Activated T-cell treated with anti-CD3 and anti-CD28 coated beads for 24 hours (primary cell): ENCODE results near the gene ARID1A.
"Not testable (repeated sequence)": the region's sequence is repeated elsewhere in the genome, so short reads cannot be mapped to it uniquely, and the experiment has no call there.

Experiments
- DNase-seq: peaks from one replicate; pipeline ENCODE4 v3.0.0-alpha.2; 2020; ENCODE audit warnings: low read depth

ARID1A gene

DNA sequence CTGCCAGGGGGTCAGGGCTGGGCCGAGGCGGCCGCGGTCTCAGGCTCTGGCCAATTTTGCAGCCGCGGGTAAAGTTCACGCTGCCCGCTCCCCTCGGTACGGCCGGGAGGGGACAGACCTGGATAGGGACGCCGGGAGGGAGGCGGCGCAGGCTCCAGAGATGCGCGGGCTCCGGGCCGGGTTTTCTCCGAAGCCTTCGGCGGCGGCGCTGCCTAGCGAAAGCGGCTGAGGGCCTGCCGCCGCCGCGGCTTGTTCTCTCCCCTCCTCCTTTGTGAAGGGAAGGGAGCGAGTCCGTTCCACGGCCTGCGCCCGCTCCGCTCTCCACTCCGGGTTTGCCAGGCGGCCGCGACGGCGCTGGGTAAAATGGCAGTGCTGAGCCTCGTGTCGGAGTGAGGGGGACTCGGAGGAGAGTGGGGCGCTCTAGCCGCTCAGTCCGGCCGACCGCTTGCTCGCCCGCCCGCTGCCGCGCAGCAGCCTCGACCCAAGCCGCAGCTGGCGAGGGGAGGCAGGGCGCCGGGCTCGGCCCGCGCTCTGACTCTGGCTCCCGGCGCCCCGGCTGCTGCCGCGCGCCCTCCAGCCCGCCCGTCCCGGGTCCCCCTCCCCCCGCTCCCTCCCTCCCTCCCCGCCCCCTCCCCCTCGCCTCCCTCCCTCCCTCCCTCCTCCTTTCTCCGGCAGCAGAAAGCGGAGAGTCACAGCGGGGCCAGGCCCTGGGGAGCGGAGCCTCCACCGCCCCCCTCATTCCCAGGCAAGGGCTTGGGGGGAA lies at the start of gene ARID1A:
Gene ARID1A, plus strand, starts transcription at position 660 of the 763 bp plus-strand sequence. CDS start 389 bp downstream, outside the sequence.
- peak; percentile 89 for DNase-seq

DNA sequence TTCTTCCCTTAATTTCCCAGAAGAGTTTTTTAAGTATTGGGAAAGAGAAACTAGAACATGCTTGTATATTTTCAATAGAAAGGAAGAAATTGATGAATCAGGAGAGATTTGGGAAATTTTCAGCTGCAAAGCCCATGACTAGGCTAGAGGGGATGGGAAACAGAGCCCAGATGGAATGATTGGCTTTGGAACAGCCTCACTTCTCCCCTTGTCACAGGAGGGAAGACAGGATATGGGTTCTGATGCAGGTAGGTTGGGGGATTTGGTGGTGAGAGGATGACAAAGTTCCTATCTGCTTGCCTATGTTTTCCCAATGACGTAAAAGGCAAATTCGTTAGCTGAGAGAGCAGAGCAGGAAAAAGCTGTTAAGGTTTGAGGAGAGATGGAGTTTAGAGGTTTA lies 31.0 kb upstream of the ARID1A start:
- DNase-seq, result no peak

DNA sequence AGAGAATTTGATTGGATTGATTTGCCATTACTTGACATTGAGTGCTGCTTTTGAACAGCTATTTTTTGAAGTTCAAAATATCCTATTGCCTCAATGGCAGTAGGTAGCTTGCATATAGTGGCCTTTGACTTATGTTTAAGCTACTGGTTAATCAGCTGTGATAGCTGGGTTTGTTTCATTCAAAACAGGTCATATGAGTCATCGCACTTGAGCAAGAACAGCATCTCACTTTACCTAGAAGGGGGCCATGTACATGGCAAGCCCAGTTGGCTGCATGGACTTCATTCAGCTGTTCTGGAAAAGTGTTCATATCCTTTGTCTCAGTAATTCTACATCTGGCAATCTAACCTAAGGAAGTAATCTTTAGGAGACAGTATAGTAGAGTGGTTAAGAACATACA lies 29.0 kb upstream of the ARID1A start:
- DNase-seq, result no peak

DNA sequence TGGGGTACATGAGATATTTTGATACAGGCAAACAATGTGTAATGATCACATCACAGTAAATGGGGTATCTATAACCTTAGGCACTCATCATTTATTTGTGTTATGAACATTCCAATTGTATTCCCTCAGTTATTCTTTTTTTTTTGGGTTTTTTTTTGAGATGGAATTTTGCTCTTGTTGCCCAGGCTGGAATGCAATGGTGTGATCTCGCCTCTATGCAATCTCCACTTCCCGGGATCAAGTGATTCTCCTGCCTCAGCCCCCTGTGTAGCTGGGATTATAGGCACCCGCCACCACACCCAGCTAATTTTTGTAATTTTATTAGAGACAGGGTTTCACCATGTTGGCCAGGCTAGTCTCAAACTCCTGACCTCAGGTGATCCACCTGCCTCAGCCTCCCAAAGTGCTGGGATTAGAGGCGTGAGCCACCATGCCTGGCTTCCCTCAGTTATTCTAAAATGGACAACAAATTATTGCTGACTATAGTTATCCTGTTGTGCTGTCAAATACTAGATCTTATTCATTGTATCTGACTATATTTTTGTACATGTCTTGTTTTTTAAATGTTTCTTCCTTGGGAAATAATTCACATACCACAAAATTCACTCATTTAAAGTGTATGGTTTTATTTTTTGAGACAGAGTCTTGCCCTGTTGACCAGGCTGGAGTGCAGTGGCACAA lies 27.6 kb upstream of the ARID1A start:
- DNase-seq, result not testable (repeated sequence)

DNA sequence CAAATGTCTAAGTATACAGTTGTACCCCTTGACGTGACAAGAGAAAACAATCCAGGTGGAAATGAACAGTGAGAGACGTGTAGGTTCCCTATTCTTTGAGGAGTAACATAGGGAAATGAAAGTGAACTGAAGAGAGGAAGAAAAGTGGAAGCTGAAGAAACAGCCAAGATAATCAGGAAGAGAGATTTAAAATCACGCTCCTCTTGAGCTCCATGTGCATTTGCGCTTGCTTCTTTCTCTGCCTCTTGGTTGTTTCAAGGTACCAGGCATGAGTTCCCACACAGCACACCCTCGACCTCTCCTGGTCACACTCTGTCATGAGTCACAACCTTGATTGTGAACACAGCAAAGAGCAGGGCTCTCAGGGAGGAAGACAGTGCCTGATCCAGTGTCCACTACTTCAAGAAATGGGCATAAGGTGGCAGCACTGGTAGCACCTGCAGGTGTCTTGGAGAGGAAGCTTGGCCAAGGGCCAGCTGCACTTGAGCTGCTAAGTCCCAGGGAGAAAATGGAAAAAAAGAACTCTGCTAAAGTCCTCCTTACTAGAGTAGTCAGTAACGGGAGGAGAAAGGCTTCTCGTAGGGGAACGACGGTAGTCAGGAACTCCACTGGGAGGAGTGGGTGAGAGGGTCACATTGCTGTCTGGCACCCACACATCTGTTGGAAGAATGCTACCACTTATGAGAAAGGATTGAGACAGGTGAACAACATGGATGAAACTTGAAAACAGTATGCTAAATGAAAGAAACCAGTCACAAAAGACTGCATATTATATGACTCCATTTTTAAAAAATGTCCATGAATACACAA lies 18.3 kb upstream of the ARID1A start:
- DNase-seq, result peak; percentile 21

DNA sequence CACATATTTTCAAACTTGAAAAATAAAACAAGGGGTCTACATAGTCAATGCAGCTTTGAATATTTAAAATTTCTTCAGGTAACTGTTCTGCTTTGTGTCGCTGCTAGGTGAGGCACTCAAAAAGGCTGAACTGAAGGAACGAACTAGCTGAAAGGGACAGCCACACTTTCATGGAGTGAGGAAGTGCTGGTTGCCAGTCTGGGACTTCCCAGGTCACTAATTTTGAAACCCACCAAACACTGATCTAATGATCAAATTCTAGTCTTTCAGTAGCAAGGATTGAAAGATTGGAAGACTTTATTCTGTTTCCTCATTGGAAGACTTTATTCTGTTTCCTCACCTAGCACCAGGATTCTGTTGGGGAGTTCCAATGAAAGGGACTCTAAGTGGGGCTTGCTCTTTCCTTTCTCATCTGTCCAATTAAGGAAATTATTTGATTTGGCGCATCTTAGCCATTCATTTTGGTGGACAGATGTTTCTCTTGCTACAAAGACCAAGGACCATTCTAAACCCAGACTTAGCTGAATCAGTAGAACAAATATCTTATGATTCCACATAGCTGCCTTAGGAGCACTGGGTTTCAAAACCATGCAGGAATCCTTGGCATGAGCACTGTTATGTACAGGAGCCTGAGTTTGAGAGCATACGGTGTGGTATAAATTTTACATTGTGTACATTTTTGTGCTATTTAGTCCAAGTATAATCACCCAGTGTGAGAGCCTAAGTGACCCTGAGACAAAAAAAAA lies 10.9 kb upstream of the ARID1A start:
- DNase-seq, result no peak

DNA sequence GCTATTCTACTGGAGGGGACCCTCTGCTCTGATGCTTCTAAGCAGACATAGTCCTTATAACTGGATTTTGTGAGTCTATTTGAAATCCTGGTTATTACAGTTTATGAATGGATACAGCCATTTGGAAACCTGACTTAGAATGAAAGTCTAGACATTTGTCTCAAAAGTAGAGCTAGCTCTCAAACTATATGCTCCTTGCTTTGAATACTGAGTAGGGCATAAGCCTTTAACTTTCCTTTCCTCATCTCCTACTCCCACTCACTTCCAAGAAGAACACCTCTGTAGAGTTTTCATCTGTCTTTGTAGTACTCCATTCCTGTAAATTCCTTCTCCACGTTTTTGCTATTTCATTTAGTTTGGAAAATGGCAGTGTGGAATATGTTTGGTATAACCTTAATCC lies 9.0 kb upstream of the ARID1A start:
- DNase-seq, result no peak

DNA sequence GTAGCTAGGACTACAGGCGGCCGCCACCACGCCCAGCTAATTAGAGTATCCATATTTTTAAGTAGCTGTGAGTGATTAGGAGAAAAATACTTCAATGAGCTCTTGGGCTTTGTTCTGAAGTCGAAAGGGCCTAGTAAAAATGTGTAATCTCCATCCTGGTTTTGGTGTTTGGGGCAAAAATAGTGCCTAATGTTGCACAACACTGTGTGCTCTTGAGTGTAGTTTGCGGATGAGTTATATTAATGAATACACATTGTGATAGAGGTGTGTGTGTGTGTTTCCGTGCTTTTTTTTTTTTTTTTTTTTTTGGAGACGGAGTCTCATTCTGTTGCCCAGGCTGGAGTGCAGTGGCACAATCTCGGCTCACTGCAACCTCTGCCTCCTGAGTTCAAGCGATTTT lies 6.3 kb upstream of the ARID1A start:
- DNase-seq, result no peak

DNA sequence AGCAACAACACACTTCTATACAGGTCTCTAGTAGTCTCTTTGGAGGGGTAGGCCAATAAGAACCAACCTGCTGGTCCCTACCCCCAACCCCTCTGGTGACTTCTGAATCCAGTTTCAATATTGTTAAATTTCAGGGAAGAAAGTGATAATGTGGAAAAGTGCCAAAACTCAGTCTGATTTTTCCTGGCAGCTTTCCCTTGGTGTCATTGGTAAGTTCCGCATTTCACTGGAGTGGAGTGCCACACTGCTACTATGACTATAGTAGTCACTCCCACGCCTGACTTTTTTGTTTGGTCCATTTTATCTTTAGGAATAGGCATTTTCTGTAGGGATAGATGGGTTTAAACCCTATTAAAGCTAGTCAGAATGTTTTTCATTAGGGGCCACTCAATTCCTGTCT lies 5.7 kb upstream of the ARID1A start:
- DNase-seq, result no peak

DNA sequence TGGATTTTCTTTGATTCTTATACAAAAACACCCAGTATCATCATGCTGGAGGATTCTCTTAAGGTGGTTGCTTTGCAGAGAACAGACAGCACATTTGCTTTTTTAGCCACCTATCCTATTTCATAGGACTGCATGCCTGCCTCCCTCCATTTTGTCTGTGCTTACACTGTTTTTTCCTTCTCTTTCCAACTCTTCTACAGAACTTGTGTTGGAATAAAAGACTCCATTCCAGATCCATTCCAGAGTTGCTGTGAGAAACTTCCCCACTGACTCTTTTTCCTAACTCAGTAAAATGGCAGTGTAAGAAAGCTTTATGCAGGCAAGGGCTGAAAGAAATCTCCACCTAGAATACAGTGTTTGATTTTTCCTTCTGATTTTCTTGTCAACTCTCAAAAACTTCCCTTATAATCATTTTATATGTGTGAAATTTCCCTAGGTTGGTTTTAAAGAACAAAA lies 5.2 kb upstream of the ARID1A start:
- DNase-seq, result no peak

DNA sequence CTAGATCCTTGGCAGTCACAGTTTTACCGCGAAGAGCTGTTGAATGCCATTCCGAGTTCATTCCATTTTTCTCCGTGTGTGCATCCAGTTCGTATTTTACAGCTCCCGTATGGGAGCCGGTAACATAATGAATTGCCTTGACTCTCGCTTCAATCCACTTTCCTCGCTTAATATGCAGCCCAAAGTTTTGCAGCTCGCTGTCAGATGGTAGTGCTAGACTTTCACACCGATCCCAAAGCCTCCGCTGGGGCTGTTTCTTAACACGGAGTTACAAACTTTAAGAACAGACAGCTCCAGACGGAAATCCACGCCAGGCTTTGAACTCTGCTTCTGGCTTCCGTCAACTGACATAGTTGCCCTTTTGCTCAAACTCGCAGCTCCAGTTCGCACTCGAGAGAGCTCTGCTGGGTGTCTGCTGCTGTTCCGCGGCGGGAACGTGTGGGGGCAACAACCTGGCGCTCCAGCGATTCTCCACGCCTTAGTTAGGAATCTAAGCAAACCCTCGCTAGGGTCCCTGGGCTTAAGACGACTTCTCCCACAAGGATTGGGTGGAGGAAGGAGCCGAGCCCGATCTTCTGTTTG lies 3.5 kb upstream of the ARID1A start:
- peak; percentile 69 for DNase-seq

DNA sequence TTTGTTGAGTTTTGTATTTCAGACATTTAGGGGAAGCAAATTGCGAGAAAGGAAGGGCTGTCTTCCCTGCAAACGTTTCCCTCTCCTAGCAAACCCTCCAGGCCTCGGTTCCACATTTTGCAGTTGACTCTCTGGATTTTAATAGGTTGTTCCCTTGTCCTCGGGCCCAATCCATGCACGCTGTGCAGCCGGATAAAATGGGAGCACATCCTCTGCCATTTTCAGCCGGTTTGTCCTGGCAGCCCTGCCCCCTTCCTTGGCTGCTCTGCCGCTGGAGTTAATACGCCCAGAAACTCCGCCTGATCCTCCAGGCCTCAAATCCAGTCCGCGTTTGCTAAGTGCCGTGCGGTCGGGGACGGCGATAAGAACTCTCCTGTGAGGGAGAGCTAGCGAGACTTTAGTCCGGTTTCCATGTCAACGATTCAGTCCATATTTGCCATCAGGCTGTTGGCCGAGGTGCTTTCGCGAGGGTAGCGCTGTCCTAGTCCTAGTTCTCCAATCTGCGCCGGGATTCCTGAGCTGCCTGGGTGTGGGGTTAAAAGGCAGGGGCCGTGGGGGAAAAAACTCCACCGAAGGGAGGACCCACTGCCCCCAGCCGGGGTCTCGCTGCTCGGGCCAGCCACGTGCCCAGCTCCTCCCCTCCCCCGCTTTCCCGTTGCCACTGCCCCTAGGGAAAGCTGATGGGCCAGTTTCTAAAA lies 2.9 kb upstream of the ARID1A start:
- peak; percentile 82 for DNase-seq

DNA sequence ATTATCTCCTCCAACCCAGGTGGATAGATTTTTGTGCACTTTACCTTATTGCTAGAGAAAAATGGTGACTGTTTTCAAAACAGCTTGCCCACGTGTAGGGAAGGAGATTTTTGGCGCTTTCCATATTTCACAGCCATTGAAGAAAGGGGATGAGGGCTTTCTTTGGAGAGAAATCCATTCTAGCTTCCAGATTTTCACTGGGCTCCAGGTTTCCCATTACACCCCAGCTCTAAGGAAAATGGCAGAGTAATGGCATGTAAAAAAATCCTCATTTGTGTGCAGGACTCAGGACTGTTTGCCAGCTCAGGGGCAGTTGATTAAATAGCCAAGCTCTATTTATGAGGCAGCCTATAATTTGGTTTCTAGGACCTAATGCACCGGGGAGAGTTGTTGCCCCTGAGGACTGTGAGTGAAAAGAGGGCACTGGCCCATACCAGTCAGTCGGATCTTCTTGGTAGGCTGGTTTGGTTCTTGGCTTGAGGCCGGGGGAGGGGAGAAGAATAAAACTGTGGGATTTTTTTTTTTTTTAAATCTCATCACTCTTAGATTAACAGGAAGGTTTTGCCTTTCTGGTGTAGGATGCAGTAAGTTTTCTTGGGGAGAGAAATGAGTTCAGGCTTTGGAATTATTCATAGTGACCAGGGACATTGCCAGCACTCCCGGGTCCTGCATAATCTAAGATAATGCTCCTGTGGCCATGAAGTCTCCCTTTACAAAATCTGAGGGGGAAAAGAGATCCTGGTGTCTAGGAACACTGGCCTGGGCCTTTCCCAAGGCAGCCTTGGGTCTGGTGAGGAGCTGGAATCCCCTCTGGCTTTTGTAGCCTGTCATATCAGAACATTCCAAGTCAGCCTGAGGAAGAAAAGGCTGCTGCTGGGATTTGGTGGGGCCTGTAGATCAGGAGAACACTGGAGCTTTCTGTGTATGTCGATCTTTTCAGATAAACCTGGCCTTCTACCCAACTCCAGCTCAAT lies 1.9 kb upstream of the ARID1A start:
- no peak for DNase-seq

DNA sequence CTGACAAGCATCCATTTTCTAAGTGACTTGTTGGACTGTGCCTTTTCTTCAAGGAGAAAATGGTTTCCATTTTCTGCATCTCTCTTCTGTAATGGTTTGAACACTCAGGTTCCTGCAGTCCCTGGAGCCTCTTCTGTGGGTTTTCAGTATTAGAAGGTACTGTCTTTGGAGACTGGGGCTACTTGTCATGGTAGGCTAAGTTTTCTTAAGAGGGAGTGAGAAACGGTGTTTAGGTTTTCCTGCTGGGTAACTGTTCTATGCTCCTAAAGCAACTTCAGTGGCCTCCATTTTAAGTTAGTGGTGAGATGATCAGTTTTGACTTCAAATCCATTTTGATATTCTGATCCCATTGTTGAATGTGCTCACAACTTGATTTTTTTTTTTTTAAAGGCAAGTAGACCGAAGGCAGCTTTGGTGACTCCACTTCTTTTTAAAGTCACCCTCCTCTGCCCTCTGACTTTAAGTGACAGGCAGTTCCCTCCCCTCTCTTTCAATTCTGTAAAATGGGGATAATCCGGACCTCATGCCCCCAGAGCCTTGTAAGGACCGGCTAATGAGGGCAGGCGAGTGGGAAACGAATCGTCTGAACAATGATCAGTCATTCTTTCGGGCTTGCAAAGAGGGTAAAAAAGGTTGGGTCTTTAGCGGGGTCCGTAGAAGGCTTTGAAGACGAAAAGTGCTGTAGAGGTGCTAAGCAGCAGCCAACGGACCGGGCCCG lies 1.0 kb upstream of the ARID1A start:
- DNase-seq, result no peak

DNA sequence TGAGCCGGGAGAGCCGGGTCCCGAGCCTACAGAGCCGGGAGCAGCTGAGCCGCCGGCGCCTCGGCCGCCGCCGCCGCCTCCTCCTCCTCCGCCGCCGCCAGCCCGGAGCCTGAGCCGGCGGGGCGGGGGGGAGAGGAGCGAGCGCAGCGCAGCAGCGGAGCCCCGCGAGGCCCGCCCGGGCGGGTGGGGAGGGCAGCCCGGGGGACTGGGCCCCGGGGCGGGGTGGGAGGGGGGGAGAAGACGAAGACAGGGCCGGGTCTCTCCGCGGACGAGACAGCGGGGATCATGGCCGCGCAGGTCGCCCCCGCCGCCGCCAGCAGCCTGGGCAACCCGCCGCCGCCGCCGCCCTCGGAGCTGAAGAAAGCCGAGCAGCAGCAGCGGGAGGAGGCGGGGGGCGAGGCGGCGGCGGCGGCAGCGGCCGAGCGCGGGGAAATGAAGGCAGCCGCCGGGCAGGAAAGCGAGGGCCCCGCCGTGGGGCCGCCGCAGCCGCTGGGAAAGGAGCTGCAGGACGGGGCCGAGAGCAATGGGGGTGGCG lies 371 bp downstream of the ARID1A start:
- DNase-seq, result no peak

DNA sequence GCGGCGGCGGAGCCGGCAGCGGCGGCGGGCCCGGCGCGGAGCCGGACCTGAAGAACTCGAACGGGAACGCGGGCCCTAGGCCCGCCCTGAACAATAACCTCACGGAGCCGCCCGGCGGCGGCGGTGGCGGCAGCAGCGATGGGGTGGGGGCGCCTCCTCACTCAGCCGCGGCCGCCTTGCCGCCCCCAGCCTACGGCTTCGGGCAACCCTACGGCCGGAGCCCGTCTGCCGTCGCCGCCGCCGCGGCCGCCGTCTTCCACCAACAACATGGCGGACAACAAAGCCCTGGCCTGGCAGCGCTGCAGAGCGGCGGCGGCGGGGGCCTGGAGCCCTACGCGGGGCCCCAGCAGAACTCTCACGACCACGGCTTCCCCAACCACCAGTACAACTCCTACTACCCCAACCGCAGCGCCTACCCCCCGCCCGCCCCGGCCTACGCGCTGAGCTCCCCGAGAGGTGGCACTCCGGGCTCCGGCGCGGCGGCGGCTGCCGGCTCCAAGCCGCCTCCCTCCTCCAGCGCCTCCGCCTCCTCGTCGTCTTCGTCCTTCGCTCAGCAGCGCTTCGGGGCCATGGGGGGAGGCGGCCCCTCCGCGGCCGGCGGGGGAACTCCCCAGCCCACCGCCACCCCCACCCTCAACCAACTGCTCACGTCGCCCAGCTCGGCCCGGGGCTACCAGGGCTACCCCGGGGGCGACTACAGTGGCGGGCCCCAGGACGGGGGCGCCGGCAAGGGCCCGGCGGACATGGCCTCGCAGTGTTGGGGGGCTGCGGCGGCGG lies 1.0 kb downstream of the ARID1A start:
- DNase-seq, result peak; percentile 59

DNA sequence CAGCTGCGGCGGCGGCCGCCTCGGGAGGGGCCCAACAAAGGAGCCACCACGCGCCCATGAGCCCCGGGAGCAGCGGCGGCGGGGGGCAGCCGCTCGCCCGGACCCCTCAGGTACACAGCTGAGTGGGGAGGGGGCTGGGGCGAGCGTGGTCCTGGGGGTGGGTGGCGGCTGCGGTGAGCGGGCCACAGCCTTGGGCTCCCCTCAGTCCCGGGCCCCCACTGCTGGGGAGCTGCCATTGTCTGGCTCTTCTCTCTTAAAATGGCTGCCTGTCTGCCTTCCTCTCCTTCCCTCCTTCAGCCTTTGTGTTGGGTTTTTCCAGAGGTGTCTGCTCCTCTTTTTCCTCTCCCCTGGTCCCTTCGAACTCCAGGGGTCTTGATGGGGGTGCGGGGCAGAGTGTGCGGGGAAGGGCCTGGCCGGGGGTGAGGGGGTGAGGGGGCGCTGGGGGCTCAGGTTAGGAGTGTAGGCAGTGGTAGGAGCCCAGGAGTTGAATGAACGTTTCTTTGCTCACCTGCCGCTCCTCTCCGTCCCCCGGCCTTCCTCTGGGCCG lies 1.7 kb downstream of the ARID1A start:
- no peak for DNase-seq
